NOMO-1 (cell line): ENCODE measurements around the gene NET1.

Source experiments
- DNase-seq, 2 experiments: peaks; one replicate each; lab custom pipeline; 2025; ENCODE audit not compliant: unreplicated experiment in 2 of 2; lab: John Stamatoyannopoulos, UW

Gene NET1

GRCh38 chr10:5441106-5441505 lies 28.7 kb downstream of the NET1 start:
- no peak for DNase-seq

- DNase-seq: peak; percentile 7 to 12
Measured at GRCh38 chr10:5442065-5442989, 30.0 kb downstream of the NET1 start.

DNA sequence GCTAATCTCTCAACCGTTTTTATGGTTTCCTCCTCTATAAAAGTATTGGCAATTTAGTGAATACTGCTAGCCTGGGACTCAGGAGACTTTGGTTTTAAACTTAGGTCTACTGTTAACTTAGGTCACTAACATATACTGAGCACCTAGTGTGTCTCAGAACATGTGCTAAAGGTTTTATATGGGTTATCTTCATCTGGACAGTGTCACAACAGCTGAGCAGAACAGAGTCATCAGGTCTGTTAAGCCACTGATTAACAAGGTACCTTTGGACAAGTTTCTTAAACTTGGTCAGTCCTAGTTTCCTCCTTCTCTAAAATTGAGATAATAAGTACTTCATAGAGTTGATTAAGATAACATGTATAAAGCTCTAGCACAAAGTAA lies 30.6 kb downstream of the NET1 start:
- no peak for DNase-seq

- no peak for DNase-seq
Measured at GRCh38 chr10:5443429-5443828, 31.1 kb downstream of the NET1 start.

GRCh38 chr10:5445006-5445405 lies 32.6 kb downstream of the NET1 start:
- no peak for DNase-seq

DNA sequence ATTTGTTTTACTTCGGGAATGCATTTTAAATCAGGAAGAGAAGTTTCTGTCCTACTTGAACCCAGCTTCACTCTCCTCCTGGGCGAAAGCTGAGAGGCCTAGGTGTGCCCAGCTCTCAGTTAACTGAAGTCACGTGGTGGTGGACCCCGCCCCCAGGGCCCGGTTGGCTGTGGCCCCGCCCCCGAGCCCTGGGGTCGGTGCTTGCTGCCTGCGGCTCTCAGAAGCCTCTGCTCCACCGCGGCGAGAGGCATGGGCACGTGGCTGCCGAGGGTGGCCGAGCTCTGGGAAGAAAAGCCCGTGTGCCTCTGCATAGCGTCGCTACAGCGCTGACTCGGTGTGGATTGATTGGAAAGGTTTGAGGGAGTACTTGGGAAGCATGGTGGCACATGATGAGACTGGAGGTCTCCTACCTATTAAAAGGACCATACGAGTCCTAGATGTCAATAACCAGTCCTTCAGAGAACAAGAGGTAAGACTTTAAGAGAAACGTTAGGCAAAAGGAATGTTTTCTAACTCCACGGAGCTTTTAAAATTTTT lies 34.1 kb downstream of the NET1 start:
- no peak for DNase-seq

DNA sequence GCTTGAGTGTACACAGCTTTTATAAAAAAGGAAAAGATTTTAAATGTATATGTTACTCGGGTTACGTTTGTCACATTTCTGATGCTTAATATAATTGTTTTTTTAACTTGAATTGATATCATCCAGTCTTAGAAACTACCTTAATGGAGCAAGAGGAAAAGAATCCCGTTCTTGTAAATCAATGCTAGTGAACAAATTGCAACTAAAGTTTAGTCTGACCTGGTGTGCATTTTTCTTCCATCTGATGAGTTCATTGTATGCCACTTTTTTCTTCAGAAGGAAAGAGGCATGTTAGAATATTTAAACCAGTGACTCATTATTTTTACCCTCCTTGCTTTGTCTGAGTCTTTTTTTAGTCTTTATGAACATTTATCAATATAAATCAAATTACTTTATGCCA lies 34.7 kb downstream of the NET1 start:
- DNase-seq: no peak

GRCh38 chr10:5447611-5448071 lies 35.3 kb downstream of the NET1 start:
- no peak for DNase-seq

DNA sequence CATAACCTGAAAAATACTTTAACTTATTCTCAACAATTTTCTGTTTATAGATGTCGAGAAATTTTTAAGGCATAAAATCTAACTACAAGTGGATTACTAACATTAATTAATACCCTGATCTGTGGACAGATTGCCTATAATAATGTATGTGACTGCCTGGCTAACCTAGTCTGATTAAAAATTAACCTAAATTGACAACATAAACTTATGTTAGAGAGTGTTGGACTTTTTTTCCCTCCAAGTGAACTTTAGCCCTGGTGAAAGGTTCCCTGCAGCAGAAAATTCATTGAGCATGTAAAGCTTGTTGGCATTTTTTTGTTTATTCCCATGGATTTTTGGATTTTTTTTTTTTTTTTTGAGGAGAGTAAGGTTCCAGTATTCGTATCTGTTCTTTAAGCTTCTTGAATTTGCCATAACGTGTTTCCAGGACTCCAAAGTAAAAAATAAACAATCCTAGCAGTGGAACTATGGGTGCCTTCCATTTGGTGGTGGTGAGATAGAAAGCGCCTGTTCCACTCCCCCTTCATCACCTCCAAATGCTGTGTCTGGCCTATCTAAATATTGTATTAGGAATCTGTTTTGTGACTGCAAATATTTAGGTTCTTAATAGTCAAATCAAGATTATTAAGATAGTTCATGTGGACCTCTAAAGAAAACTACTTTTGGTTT lies 36.1 kb downstream of the NET1 start:
- DNase-seq: no peak

- DNase-seq: no peak
Measured at GRCh38 chr10:5449227-5449626, 36.9 kb downstream of the NET1 start.

GRCh38 chr10:5449823-5450222 lies 37.5 kb downstream of the NET1 start:
- peak in 1 of 2 experiments; percentile 41 for DNase-seq

GRCh38 chr10:5450605-5451384 lies 38.4 kb downstream of the NET1 start:
- DNase-seq: no peak

GRCh38 chr10:5453749-5454489 lies 41.6 kb downstream of the NET1 start:
- no peak for DNase-seq

- DNase-seq: no peak
Measured at GRCh38 chr10:5456563-5456962, 44.2 kb downstream of the NET1 start.

GRCh38 chr10:5457741-5458140 lies 45.4 kb downstream of the NET1 start:
- DNase-seq: no peak

- no peak for DNase-seq
Measured at GRCh38 chr10:5458425-5458824, 46.1 kb downstream of the NET1 start.

DNA sequence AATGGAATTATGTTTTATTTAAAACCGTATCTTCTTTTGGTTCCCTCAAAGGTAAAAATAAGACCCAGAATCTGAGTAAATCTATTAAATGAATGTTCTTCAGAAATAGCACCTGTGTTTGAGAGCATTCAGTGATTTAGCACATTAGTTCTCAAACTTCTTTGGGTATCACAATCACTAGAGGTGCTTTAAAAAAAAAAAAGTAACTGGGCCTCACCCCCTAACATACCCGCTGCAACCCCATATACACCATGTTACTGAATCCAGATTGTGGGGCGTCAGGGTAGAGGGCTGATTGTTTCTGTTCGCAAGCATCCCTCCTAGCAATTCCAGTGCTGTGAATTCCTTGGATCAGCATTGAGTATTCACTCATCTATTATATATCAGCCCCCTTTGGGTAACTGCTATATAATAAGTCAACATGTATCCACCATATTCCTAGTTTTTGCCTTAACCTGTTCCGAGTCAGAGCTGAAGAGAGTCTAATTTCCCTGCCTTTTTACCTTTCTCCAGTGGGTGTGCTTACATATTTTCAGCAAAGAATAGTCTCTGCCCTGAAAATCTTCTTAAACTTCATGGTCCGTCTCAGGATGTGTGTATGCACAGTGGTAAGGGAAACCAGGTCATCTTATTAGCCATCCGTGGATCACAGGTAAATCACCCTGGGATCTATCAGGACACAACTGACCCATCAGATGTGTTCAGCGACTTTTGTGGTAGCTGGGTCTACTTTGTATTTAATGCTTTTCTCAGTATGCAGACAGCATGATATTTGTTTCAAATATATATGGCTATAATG lies 46.8 kb downstream of the NET1 start:
- DNase-seq: no peak

- no peak for DNase-seq
Measured at GRCh38 chr10:5460468-5461202, 48.3 kb downstream of the NET1 start.

- DNase-seq: no peak
Measured at GRCh38 chr10:5461203-5461588, 48.8 kb downstream of the NET1 start.
